NCI-H2107 treated with DMSO at 0.1 percent for 48 hours (cell line): ENCODE results near the gene PRKG1.
"Not testable (repeated sequence)": the region's sequence is repeated elsewhere in the genome, so short reads cannot be mapped to it uniquely, and the experiment has no call there.

Source experiments
- DNase-seq: peaks from one replicate; lab custom pipeline; 2025; ENCODE audit not compliant: unreplicated experiment; lab: John Stamatoyannopoulos, UW

PRKG1 gene

DNA sequence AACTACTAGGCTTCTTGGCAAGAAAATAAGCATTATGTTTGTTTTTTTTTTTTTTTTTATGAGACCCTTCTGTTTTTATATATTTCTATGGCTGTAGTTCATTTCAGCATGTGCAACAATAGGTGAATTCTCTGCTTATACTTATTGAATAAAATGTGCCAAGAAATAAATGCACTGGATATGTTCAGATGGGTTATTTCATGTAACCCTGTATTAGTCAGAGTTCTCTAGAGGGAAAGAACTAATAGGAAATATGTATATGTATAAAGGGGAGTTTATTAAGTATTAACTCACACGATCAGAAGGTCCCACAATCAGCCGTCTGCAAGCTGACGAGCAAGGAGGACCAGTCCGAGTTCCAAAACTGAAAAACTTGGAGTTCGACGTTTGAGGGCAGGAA lies 332.3 kb downstream of the PRKG1 start:
- no peak for DNase-seq

DNA sequence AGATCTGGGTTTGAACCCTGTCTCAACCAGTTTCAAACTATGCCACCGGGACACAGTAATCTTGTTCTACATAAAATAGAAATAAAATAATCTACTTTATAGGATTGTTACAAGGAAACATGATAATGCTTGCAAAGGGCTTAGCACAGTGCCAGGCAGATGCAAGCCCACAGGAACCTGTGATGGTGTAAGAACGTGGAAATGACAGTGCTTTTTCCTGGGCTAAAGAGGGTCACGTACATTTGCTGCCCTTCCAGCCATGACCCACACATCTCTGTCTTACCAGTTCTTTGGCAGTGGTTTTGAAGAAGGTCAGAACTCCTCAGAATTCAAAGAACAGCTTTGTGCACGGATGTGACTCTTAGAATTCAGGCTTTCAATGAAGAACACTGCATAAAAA lies 342.2 kb downstream of the PRKG1 start:
- DNase-seq = no peak

DNA sequence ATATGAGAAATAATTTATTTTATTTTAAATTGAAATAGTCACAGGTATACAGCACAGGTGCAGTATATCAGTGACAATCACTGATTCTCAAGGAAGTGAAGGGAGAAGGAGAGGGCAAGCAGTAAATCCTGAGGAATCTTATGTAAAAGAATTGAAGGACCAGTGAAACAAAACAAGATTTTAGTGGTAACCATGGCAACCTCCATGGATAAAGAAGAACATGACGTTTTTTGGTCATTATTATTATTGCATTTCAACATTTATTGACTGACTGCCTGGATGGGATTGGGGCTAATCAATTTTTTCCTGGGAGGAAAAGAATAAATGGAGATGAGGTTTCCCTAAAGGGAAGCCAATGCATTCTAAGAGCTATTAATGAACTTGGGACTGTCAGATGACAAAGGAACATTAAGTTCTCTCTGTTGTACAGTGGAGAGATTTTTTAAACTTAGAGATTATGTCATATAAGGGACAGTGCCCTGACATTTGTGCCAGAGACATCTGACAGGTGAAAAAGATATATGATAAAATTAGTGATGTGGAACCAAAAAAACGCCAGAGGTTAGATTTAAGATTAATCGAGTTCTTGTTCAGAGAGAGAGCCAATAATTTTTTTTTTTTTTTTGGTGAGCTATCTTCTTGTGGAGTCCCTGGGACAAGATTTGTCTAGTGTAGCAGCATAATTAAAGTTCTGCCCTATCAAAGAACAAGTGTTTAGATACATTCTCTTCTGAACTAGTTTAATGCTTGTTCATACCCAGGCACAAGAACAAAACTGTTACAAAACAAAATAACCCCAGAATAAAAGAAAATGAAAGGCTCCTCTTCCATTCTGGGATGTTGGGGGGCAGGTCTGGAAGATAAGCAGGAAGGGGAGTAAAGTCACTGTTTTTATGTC lies 345.2 kb downstream of the PRKG1 start:
- no peak for DNase-seq

DNA sequence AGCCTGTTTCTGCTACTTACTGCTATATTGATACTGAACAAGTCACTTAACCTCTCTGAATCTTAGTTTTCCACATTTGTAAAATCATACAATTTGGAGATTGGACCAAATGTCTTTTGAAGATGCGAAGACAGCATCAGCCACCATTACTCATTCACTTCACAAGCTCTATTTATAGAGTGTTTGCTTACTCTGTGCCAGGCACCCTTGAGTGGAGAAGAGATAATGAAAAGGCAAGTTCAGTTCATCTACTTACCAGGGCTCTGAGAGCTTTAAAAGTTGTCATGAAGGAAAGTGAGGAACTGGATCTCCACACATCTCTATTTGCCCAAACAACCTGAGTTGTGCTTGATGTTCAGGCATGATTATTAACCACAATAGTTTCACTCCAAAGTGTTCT lies 347.6 kb downstream of the PRKG1 start:
- no peak for DNase-seq

DNA sequence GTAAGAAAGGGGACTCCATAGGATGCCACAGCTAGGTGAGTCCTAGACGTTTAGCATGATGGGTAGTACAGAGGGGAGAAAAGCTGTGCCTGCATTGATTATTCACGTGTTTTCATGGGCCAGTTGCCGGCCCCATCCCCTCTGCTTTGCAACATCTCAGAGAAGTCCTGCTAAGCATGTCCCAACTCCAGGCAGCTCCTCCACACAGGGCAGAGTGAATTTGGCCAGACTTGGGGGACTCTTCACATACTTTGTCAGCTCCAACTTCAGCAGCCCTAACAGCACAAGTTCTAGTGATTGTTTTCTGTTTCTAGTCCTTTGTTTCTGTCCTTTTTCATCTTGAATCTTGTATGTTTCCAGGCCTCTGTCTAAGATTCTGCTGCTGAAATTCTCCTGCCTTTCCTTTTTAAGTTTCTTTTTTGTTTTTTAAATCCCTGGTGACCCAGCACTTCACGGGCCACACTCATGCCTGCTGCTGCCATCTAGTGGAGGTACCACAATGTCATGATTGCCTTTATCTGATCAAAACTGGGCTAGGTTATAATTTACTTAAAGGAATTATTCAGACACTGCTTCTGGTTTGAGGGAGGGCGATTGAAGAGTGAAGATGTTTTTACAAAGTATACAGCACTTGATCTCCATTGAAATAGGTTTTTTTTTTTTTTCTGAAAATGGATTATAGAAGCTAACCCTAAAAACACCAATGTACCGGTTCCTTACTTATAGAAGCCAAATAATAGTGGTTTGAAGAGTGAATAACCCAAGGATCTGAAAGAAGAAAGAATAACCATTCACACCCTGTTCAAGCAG lies 348.2 kb downstream of the PRKG1 start:
- no peak for DNase-seq

- DNase-seq = no peak
These were observed 348.8 kb downstream of the PRKG1 start for GRCh38 chr10:51423121-51423452.

DNA sequence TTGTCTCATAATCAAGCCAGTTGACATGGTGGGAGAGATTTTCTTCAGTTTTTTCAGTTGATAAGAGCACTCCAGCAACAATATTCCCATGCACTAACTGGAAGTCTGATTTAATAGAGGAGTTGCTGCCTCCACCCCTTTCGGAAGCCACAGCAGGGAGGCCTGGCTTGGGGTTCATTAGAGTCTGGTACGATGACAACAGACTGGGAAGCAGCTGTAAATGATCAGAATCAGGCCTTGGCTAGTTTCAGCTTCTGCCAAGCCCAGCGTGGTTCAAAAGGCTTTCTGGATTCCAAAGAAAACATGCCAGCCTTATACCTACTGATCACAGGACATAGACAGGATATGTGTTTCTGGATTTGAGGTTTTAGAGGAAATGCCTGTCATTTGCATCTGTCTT lies 351.1 kb downstream of the PRKG1 start:
- DNase-seq = no peak

DNA sequence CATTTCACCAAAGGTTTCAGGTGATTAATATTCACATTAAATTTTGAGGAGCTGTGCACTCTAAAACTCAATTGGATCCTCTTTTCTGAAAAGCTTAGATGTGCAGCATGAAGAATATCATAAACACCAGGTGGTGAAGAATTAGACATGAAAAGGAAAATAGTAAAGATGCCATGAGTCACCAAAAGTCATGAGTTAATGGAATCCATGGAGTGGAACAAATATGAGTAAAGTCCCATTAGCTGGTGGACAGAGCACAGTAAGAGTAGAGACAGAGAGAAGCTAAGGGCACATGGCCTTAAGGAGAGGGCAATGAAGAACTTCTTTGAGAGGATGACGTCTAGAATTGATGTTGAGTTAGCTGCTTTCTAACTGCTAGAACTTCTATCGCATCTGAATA lies 353.5 kb downstream of the PRKG1 start:
- DNase-seq = no peak

- no peak for DNase-seq
These were observed 356.2 kb downstream of the PRKG1 start for GRCh38 chr10:51430506-51430905.

DNA sequence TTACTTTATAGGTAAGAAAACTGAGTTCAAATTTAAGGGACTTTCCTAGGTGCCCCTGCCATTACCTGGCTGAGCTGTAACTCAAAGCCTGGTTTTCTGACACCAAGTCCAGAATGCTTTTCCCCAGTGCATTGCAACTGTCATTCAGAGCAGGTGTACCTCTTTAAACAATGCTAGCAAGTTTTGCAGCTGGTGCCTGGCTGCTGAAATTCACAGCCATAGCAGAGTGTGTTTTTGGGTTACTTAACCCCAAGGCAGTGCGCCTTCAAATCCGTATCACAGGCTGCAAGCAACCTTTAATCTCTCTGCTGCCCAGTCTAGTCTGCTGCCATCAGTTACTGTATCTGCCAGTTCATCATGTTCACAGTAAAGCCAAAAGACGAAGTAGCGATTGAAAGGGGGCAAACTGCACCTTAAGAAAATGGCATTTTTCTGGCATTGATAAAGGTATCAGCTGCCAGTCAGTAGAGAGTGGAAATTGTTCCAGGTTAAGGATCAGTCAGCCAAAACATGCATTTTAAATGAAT lies 359.7 kb downstream of the PRKG1 start:
- no peak for DNase-seq

- DNase-seq = no peak
These were observed 362.5 kb downstream of the PRKG1 start for GRCh38 chr10:51436805-51437204.

DNA sequence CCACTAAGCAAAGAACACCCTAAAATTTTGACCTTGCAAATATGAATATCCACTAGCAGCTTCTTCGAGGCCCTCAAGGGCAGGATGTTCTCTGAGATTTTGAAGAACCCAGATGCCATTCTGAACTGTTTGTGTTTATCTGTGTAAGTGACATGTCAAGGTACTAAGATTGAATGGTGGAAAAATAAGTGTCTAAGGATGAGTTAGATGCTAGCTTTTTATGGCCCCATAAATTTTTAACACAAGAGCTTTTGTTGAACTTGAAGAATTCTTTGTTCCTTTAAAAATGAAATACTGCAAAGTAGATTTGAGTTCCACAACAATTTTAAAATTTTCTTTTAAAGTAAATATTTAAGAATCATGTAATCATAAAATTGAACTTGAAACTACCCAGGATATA lies 365.4 kb downstream of the PRKG1 start:
- DNase-seq = no peak

DNA sequence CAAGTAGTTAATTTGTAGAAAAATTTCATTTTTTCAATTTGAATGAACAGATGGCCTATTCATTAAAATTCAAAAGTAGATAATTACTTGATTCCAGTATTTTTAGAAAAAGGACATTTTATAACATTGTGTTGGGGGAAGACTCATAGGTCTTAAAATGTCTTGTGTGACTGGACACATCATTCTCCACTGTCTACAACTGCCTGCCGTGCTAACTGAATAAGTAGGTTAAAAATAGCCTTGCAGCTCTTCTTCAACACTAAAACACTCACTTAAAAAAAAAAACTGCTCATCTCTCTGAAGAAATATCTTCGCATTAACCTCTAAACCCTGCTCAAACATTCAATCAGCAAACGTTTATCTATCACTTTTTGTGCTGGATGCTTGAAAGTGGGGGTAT lies 371.3 kb downstream of the PRKG1 start:
- no peak for DNase-seq

- DNase-seq = no peak
These were observed 372.8 kb downstream of the PRKG1 start for GRCh38 chr10:51447119-51447518.

DNA sequence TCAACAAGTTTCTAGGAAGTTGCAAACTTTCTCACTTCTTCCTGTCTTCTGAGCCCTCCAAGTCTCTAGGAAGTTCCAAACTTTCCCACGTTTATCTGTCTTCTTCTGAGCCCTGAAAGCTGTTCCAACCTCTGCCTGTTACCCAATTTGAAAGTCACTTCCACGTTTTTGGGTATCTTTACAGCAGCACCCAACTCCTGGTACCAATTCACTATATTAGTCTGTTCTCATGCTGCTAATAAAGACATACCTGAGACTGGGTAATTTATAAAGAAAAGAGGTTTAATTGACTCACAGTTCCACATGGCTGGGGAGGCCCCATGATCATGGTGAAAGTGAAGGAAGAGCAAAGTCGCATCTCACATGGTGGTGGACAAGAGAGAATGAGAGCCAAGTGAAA lies 381.5 kb downstream of the PRKG1 start:
- not testable (repeated sequence) for DNase-seq

GRCh38 chr10:51459476-51459875 lies 385.2 kb downstream of the PRKG1 start:
- no peak for DNase-seq

GRCh38 chr10:51462076-51462779 lies 387.9 kb downstream of the PRKG1 start:
- no peak for DNase-seq

DNA sequence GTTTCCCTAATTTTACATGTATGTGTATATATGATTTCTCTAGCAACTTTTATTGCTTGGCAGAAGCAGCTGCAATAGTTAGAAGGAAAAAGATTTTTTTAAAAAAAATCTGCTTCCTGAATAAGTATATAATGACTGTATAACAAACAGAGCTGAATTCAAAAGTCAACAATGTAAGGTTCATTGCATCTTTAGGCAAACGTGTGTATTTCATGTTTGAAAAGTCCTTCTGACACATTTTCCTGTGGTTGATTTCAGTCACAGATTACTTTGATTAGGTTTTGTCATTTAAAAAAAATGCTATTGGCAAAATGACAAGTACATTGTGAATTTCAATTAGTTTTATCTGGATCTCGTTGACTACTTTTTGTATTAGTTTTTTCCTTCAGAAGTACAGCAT lies 394.1 kb downstream of the PRKG1 start:
- no peak for DNase-seq

DNA sequence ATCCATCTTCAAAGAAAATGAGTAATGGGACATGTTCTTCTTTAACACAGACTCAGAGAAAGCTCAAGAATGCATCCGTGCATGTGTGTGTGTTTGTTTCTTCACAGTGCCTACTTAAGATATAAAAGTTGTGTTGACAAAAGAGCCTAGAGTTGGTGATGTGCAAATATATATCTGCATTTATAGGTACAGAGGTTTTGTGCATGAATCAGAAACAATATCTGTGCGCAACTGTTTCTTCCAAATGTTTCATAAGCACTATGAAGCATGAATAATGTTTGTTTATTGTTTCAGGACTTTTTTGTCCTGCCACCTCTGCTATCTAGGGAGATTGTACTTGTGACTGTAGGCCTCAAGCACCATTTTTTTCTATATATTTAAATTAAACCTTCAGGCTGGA lies 395.4 kb downstream of the PRKG1 start:
- DNase-seq = no peak

GRCh38 chr10:51471271-51471670 lies 397.0 kb downstream of the PRKG1 start:
- no peak for DNase-seq

DNA sequence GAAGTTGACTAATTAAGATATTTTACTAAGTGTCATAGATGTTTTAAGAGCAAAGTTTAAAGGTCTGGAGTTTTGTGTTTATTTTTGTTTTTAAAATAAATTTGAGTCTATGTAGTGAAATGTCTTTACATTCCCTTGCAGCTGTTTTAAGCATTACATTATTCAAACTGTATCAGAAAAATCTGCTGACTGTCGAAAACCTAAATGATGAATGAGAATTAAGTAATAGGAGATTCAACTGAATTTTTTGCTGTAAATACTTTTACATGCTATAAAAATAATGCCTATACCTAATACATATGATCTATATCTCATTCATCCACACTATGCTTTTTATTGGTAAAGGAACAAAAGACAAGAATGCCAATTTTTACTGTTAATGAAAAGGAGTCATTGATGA lies 397.9 kb downstream of the PRKG1 start:
- no peak for DNase-seq

DNA sequence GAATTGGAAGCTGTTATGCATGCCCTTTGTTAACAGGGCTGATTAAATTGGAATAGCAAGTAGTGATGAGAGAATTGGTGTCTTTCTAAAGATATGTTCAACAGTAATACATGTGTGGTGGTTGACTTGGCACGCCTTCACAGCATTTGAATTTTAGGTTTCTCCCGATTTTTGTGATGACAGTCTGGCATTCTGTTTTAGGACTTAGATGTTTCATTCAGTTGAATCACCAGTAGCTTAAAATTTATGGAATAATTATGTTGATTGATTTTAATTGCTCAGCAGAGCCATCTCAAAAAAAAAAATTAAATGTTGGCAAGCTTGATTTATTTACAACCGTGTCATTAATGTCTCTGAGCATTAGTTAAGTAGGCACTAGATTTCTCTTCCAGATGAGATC lies 405.4 kb downstream of the PRKG1 start:
- DNase-seq = no peak
